GM18498 (cell line): ENCODE results near the gene GOLGA6L26.
"Not testable (repeated sequence)": the region's sequence is repeated elsewhere in the genome, so short reads cannot be mapped to it uniquely, and the experiment has no call there.

Experiments
- ATAC-seq: cut with Tn5 transposase; IDR thresholded peaks from one replicate; pipeline ENCODE4 v1.9.1; 2021; ENCODE audit warnings: mild to moderate bottlenecking, moderate library complexity; ENCODE audit not compliant: unreplicated experiment

The GOLGA6L26 gene, protein sequence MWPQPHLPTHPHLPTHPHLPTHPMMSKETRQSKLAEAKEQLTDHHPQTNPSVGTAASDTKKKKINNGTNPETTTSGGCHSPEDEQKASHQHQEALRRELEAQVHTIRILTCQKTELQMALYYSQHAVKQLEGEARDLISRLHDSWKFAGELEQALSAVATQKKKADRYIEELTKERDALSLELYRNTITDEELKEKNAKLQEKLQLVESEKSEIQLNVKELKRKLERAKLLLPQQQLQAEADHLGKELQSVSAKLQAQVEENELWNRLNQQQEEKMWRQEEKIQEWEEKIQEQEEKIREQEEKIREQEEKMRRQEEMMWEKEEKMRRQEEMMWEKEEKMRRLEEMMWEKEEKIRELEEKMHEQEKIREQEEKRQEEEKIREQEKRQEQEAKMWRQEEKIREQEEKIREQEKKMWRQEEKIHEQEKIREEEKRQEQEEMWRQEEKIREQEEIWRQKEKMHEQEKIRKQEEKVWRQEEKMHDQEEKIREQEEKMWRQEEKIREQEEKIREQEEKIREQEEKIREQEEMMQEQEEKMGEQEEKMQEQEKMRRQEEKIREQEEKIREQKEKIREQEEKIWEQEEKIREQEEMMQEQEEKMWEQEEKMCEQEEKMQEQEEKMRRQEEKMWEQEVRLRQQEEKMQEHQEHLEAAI

GRCh38 chr15:23334096-23334495 lies at the start of gene GOLGA6L26:
TSS of gene GOLGA6L26 (minus strand) at chr15:23334196. CDS start at chr15:23334135, 61 bp downstream.
- ATAC-seq = not testable (repeated sequence)

- ATAC-seq = not testable (repeated sequence)
Measured at GRCh38 chr15:23381192-23381591, 47.2 kb upstream of the GOLGA6L26 start.

DNA sequence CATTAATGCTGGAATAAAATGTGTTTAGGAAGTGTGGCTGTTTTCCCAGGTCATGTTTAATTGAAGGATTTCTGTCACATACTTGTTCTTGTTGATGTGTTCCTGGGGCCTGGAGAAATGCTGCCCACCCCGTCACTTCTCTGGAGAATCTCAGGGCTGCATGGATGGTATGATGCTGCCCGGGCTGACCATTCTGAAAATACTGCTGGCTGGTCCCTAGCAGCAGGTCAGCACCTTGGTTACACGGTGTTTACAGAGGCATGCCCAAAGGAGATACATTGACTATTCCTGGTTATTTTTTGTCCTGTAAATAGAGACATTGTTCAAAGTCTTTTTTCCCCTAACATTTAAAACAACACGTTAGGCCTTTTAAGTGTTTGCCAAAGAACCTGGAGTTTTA lies 46.7 kb upstream of the GOLGA6L26 start:
- not testable (repeated sequence) for ATAC-seq

- not testable (repeated sequence) for ATAC-seq
Measured at GRCh38 chr15:23378946-23379345, 45.0 kb upstream of the GOLGA6L26 start.

DNA sequence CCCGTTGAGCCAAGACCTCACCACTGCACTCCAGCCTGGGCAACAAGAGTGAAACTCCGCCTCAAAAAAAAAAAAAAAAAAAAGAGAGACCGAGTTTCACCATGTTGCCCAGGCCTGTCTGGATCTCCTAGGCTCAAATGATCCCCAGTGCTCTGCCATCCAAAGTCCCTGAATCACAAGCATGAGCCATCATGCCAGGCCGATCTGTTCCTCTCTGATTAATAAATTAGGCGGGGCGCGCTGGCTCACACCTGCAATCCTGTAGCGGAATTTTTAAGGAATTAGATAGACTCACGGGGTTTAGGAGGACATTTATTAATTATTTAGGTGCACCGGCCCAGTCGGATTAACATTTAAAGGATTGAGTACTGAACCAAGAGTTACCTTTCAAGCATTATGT lies 40.2 kb upstream of the GOLGA6L26 start:
- not testable (repeated sequence) for ATAC-seq

- ATAC-seq = not testable (repeated sequence)
Measured at GRCh38 chr15:23372891-23373600, 39.0 kb upstream of the GOLGA6L26 start.

GRCh38 chr15:23372284-23372683 lies 38.3 kb upstream of the GOLGA6L26 start:
- ATAC-seq = no peak

GRCh38 chr15:23371868-23372267 lies 37.9 kb upstream of the GOLGA6L26 start:
- ATAC-seq = not testable (repeated sequence)

- ATAC-seq = not testable (repeated sequence)
Measured at GRCh38 chr15:23371134-23371533, 37.1 kb upstream of the GOLGA6L26 start.

GRCh38 chr15:23370578-23370977 lies 36.6 kb upstream of the GOLGA6L26 start:
- ATAC-seq = no peak

- ATAC-seq = not testable (repeated sequence)
Measured at GRCh38 chr15:23364261-23364660, 30.3 kb upstream of the GOLGA6L26 start.

DNA sequence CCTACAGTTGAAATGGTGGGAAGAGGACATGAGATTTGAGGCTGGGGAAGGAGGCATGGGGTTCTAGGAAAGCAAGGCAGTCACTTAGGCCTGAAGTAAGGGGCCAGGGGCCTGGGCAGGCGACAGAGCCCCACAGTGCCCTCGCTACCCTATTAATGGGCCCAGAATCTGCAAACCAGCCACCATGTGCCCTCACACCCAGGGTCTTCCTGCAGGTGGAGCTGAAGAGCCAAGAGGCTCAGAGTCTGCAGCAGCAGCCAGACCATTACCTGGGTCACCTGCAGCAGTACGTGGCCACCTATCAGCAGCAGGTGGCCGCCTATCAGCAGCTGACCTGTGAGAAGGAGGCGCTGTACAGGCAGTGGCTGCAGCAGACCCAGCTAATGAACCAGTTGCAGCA lies 28.6 kb upstream of the GOLGA6L26 start:
- not testable (repeated sequence) for ATAC-seq

GRCh38 chr15:23354448-23354847 lies 20.5 kb upstream of the GOLGA6L26 start, which contains the start of gene GOLGA8S:
TSS of gene GOLGA8S (plus strand) at chr15:23354748. CDS start at chr15:23354810, 62 bp downstream.
- ATAC-seq = not testable (repeated sequence)

- not testable (repeated sequence) for ATAC-seq
Measured at GRCh38 chr15:23311233-23311632, 22.8 kb downstream of the GOLGA6L26 start.

GRCh38 chr15:23305921-23306320 lies 28.1 kb downstream of the GOLGA6L26 start:
- ATAC-seq = not testable (repeated sequence)

DNA sequence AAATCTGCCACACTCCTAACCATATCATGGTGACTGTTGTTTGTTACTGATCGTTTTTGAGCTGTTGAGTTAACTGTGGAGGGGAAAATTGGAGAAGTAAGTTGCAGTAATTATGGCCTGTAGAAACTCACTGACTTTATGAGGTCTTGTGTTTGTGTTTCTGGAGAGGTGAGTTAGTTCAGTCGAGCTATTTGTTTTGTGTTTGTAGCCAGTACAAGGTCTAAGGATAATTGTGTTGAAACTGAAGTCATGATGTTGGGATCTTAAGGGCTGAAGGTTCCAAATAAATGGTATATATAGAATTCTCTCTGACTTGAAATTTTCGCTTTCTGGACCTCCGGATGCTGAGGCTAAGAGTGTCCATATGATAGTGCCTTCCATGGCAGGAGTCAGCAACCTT lies 29.2 kb downstream of the GOLGA6L26 start:
- not testable (repeated sequence) for ATAC-seq

- not testable (repeated sequence) for ATAC-seq
Measured at GRCh38 chr15:23304267-23304666, 29.7 kb downstream of the GOLGA6L26 start.

DNA sequence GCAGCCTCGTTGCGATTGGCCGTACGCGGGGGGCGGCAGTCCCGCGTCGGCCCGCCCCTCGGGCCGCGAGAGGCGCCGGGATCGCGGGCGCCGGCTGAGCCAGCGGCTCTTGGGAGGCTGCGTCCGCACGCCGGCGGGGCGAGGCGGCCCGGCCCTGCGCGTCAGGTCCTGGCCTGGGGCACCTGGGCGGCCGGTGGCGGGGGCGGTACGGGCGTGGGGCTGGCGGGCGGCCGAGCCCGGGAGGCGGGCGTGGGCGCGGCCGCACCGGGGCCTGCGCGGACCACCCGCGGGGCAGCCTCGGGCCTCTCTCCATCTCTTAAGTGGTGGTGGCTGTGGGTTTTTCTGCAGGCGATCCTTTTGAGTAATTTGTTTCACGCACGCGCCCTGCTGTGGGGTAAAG lies 30.3 kb downstream of the GOLGA6L26 start:
- ATAC-seq = not testable (repeated sequence)

GRCh38 chr15:23303246-23303645 lies 30.8 kb downstream of the GOLGA6L26 start:
- ATAC-seq = not testable (repeated sequence)
